SHP77 (cell line): ENCODE measurements around the gene RAI1.

Experiments
- DNase-seq, 2 experiments: peaks; one replicate each; lab custom pipeline; 2025; lab: John Stamatoyannopoulos, UW

The RAI1 gene

DNA sequence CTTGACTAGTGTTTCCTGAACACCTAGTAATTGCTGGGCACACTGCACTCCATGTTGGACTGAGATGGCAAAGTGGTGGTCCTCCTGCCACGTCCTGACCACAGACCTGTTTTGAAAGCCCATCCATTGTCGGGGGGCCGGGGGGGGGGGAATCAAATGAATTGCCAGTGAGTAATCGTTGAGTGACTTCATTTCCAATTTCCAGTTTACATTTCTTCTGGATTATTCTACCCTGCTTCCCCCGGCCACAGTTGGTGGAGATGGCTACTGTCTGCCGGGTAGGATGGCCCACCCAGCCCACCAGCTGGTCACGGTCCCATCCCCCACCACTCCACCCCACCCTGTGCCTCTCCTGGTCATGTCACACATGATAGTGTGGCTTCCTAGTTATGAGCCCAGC lies 18.2 kb downstream of the RAI1 start:
- no peak for DNase-seq

DNA sequence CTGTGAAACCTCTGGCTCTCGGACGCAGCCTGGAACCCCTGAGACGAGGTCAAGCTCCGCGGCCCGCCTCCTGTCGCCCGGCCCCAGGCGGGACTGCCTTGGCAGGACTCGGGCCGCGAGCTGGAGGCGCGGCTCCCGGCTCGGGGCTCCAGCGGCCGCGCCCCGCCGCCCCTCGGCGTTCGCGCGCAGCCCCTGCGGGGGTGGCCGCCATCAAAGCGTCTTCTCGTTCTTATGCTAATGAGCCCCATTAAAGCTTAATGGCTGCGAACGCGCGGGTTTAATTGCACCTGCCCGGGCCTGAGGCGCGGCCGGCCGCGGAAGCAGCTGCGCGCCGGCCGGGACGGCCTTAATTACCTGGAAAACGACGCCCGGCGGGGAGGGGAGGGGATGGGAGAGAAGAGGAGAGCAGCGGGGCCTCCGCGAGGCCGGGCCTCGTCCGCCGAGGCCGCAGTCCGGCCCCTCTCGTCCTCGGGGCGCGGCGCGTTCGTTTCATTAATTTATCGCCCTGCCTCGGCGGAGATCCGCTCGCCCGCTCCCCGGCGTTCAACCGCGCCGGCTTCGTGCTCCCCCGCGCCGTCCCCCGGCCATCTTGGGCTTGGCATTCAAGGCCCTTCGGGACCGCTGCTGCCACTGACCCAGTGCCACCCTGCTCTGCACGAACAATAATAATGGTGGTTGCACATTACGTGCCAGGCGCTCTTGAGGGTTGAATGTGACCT lies 19.2 kb downstream of the RAI1 start:
- DNase-seq: no peak

DNA sequence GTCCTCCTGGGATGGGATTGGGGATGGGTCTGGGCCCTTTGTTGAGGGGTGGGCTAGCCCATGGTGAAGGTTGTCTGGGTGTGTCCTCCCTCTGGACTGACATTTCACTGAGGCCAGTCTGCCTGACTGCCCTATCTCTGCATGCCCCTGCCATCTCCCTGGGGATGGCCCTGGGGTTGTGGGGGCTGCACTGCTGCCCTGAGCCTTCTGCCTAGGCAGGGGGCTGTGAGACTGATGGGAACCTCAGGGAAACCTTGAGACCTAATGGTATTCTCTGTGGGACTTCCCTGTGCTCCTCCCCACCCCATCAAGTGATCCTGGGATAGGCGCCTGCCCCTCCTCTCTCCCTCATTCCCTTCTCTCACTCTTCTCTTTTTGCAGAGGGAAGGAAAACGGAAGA lies 19.9 kb downstream of the RAI1 start:
- no peak for DNase-seq

DNA sequence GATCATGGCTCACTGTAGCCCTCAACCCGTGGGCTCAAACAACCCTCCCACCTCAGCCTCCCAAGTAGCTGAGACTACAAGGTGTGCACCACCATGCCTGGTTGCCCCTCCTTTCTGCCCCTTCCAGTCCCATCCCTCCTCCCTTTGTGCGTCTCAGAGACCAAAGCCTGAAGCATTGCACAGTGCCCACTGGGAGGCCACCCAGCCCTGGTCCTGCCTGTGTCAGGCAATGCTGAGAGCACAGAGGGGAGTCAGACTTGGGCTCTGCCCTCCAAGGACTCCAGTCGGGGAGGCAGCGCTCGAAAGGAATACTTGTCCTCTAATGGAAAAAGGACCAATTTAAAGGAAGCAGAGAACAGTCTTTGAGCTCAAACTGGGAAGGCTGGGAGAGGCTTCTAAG lies 20.4 kb downstream of the RAI1 start:
- peak in 1 of 2 experiments; percentile 26 for DNase-seq

DNA sequence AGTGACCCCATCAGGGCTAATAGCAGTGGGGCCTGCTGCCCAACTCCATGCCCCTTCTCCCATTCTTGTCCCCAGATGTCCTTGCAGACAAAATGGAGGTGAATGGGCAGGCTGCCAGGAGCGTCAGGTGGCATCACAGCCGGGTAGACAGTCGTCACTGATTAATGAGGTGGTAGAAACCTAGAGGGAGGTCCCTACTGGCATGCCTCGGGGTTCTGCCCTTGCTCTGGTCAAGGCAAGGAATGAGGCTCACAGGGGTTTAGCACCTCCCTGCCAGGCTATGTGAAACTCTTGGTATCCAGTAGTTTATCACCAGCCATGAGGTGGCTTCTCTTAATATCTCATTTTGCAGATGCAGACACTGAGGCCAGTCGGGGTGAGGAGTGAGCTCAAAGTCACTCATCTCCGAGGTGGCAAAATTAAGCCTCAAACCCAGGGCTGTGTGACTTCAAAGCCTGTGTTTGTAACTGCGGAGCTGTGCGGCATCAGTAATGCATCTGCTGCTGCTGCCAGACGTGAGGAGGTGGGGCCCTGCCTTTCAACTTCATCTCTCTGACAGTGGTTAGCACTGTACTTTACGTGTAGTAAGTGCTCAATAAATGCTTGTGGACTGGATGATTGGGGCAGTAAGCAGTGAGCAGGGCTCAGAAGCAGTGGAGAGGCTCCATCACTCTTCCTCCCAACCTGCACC lies 21.3 kb downstream of the RAI1 start:
- DNase-seq: peak; percentile 83 to 87

DNA sequence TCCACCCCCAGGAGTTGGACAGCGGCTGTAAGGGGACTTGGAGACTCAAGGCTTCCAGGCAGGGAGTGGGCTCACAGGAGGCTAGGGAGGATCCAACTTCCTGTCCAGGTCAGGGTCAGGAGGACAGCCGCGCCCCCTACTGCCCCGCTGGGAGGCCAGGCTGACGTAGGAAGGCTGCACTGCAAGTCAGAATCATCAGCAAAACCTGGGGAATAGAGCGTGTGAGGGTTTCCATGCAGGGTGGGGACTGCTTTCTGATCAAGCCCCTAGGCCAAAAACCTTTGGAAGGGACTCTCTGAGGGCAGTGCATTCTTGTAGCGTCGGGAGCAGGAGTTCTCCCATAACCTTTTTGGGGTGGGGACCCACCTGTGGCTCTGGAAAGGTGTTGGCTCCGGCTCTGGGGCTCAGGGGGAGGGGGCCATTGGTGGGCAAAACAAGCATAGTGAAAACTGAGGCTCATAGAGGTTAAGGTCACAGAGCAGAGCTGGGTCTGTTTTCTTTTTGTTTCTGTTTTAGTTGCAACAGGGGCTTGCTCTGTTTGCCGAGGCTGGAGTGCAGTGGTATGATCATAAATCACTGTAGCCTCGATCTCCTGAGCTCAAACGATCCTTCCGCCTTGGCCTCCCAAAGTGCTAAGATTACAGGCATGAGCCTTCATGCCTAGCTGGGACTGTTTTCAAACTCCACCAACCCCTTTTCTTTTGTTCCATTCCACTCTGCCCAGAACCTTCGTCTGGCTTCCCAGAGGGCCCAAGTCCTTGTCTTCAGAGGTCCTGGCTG lies 22.1 kb downstream of the RAI1 start:
- DNase-seq: peak in 1 of 2 experiments; percentile 31

DNA sequence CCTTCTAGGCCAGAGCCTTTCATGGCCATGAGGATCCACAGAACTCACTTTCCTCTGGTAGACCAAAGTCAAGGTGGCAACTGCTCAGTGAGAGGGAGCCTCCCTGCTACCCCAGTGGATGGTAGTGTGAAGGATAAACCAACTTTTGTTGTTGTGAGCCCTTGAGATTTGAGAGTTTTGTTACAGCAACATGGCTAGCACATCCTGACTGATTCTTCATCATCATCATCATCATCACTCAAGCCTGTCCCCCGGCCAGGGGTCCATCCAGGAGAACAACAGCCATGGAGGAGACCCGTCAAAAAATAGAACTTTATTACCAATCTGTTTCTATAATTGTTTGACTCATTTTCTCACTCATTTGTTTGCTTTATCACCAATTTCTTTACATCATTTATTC lies 23.7 kb downstream of the RAI1 start:
- no peak for DNase-seq

DNA sequence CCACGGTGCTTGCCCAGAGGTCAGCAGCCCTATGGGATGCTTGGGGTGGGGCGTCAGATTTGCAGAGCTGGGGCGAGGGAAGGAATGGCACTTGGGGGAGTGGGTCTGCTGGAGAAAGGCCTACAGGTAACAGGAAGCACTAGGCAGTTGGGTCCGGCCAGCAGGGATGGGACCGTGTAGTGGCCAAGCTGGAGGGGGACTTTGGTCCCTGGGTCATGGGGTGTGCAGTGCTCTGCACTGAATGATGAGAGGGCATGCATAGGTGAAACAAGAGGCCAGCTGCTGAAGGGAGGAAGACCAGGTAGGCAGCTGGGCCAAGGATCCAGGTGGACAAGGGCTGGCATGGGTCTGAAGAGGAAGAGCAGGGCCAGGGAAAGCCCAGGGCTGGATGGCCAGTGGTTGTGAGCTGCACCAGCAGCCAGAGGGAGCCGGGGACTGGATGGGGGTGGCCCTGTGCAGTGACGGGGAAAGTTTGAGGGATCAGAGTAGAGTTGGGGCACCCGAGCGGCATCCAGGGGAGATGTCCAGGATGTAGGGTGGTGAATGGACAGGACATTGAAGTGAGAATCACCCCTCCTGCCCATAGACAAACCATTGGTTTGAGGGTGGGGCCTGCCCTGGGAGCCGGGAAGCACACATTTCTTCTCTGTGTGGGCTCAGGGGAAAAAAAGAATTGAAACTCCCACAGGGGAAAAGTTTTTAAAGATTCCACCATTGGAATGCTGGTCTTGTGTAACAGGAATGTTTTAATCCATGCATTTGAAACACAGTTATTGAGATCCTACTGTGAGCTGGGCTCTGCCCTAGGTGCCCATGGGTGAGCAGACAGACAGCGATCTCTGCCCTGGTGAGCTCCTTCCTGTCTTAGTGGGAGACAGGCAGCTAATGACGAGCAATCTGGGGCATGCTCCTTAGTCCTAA lies 25.1 kb downstream of the RAI1 start:
- DNase-seq: no peak

DNA sequence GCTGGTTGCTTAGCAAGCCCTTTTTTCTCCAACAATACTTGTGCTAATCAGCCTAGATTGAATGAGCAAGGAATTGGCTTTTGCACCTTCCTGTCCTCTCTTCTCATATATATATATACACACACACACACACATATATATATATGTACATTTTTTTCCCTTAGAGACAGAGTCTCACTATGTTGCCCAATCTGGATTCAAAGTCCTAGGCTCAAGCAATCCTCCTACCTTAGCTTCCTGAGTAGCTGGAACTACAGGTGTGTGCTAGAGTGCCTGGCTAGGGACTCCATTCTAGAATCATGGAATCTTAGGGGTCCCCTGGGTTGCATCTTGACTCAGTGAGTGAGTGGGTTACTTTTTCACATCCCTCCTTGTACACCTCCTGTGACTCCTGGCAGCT lies 27.0 kb downstream of the RAI1 start:
- DNase-seq: no peak

DNA sequence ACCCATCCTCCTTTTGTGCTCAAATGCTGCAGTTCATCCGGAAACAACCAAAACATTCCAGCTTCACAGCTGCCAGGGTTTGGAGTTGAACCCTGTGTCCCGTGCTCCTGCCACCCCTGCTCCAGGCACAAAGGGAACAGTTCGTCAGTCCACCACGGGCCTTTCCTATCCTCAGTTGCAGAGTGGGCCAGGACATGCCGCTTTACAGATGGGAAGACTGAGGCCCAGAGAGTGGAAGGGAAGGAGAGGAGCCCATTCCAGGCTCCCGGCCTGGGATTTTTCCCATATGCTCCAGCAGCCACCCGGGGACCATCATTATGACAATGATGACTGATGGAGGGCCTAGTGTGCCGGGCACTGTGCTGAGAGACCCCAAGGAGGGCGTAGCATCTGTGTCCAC lies 27.6 kb downstream of the RAI1 start:
- DNase-seq: no peak

DNA sequence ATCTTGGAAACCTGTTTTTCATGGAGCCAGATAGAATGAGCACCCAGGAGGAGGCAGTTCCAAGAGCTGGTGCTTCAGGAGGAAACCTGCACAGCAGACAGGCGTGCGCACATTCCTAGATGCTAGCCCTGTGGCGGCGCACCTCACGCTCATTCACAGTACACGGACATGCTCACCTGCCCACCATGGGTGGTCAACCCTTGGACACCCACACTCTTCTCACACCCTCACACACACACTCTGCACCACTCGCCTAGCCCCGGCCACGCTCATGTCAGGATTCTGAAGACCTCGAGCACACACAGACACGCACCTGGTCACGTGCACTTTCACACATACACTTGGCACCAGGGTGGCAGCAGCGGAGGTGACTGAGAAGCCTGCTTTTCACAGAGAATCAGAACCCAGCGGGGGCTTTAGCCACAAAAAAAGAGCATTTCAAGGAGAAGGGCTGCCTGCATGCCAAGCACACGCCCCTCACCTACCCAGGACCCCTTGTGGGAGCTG lies 28.6 kb downstream of the RAI1 start:
- no peak for DNase-seq

DNA sequence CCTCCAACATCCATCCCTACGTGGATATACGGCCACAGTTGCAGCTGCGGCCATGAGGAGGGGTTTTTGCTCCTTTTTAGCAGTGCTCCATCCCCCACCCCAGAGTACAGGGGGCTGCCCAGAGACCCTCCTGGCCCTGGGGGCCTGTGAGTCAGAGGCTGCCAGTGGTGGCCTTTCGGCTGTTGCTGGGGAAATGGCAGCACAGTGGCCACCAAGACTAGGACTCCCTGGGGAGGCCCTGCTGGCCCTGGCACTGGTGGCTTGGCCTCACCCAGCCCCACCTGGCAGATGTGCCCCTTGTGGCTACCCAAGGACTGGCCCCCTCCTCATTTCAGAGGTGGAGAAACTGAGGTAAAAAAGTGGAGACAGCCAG lies 29.1 kb downstream of the RAI1 start:
- DNase-seq: no peak

DNA sequence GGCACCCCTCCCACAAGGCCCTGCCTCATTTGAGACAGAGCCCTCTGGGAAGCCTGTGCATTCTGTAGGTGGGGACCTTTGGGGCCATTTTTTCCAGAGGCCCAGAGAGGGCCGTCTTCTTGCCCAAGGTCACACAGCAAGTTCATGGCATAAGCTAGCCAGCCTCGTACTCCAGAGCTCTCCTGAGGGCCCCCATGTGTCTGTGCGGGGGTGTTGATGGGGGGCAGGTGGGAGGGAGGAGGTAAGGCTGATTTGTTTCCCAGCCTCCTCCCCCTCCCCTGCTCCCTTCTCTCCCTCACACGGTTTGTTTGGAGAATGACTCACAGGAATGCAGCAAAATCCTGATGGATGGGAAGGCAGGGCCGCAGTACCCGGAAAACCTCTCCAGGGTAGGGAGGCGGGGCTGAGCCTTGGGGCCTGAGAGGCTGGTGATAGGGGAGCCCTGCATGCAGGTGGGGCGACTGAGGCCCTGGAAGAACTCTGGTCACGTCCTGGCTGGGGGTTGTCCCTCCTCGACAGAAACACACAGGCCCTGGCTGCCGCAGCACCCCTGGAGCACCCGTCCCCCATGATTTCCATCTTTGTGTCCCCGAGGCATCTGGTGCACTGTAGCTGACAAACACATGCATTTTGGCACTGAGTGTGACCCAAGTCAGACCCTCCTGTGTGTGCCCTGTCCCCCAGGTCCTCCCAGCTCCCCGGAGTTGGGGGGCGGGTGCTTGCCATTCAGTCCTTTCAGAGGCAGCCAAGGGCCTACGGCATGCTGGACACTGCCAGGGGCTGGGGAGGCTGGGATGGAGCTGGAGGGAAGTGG lies 29.7 kb downstream of the RAI1 start:
- peak; percentile 97 to 99 for DNase-seq

DNA sequence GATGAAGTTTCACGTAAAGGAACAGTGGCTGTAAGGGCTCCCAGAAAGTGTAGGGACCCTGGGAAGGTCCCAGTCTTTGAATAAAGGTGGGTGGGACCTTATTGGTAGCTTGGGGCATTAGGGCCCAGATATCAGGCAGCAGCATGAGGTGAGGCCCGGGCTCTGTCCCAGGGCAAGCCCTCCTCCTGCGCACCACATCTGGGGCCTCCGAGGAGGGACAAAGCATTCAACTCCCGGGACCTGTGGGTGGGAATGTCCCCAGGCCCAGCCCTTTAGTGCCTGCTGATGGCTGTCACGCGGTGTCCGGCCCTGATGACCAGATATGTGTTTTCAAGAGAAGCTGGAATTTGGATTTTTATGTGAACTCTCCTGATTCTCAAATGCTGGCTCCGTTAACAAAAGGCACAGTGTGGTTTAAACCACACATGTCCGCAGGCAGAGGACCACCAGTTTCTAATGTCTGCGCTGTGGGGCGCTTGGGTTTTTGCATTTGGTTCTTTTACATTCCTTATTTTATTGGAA lies 30.4 kb downstream of the RAI1 start:
- no peak for DNase-seq

DNA sequence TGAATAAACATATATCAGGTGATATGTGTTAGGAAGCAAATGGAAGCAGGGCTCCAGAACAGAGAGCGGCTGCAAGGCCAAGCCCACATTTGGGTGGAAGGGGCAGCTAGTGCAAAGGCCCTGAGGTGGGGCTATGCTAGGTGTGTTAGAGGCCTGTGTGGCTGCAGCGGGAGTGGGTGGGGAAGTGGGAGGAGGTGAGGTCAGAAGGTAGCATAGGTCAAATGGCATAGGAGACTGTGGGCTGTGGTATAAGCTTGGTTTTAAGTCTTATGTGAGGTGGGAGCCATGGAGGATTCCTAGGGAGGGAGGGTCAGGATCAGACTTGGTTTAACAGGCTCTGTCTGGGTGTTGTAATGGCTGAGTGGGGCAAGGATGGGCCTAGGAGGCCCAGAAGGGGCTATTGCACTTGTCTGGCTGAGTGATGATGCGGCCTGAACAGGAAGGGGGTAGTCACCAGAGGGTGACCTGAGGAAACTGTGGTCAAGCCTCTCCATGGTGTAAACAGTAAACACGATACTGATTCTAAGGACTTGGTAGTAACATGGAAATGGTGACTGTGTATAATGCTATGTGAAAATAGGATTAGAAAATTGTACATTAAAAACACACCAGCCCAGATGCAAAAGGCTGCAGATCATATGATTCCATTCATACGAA lies 31.1 kb downstream of the RAI1 start:
- DNase-seq: no peak

DNA sequence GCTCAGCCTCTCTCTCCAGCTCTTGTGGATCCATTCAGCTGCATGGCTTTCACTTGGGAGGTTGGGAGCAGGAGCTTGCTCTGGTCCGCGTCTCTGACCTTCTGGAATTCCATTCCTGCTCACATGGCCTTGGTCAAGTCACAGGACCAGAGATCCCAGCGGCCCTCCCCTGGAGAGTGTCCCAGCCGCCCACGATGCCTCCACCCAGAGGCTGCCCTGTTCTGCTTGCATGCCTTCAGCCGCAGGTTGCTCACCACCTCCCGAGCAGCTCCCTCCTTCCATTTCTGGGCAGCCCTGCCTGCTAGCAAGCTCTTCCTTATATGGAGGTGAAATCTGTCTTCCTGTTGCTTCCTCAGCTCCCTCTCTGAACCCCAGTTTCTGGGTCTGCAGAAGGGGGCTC lies 32.6 kb downstream of the RAI1 start:
- no peak for DNase-seq

DNA sequence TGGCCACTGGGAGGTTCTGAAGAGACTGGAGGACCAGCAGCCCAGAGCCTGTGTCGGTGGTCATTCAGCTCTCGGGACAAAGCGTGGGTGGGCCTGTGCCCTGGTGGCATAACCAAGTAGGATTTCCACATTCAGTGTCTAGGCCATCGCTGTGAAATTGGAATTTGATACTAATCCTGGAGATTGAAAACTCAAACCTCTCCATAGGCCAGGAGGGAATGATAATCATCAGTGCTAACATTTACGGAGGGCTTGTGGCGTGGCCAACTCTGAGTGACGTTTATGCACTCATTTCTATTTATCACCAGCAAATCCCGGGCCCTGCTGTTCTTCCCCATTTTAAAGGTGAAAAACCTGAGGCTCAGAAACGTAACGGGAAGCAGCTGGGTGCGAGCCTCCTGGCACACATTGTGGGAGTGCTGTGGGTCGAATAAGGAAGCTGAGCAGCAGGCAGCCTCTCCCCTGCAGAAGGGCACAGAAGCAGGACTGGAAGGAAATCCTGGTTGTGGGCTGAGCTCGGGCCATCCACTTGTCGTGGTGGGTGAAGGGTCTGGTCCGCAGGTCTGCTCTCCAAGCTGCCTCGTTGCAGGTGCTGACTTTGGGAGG lies 33.1 kb downstream of the RAI1 start:
- no peak for DNase-seq

DNA sequence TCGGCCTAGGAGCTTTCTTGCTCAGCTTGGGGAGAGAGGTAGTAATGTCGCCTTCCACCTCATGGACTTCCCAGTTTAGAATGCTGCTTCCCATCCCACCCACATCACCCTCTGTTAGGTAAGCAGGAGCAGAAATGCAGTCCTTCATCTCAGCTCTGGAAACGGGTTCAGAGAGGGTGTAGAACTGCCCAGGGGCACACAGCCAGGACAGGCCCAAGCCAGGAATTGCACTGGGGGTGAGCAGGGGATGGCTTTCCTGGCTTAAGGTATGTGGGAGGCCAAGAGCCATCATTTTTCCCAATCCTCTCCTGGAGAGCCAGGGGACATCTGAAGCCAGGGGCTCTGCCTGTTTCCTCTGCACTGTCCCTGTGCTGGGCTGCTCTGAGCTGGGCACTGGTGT lies 33.6 kb downstream of the RAI1 start:
- DNase-seq: no peak

DNA sequence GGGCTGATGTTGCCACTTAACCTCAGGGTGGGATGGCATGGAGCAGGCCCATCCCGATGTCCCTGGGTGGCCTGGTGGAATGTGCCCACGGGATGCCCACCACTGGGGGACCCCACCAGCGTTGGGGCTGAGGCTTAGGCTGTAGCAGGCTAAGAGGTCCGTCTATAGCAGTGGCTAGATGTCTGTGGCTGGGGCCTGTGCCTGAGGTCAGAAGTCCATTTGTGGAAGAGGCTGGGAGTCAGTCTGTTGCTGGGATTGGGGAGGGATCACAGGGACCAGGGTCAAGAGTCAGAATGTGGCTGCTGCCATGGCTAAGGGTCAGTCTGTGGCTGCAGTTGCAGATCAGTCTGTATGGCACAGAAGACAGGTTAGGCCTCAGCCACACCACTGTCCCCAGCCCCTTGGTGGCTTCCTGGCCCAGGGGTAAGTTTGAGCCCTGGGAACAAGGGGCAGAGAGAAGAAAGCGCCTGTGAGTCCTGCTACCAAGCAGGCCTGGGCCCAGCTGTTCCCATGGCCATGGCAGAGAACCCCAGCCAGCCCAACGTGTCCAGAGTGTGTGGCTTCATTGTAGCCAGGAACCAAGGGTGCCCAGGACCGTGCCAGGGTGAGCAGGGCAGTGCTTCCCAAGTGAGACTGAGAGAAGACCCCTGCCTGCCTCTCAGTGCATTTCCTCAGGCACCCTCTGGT lies 35.7 kb downstream of the RAI1 start:
- no peak for DNase-seq
